ENCODE data around the gene PDZRN3. TPM values are rescaled to one million over a fixed set of nuclear protein-coding genes. Genes with fewer than 3 reads are reported as not detected.

PDZRN3 gene
- total RNA-seq, 2 experiments from 2014 or later, result not detected

DNA sequence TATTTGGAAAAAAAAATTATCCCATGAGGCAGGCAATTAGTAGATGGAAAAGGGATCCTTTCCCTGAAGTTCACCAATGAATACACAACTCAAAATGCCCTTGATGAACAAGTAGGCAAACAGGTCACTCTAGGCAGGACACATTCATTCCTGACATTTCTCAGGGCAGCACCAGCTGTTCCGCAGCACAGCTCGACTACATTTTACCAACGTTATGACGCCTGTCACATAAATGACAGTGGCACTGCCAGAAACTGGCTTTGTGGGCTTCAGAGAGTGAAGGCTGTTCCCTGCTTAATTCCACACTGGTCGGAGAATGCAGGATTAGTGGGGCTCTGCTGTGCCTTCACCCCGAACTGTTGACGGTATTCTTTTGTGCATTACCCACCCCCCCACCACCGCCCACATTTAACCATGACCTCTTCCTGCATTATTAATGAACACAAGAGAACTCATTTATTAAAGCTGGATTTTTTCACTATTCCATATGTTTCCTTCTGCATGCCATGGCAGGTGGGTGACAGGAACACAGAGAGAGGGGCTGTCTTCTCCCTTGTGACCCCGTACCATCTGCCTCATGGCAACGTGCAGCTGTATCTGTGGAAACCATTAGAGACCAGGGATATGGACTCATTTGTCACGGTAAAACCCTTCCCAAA lies 197.6 kb downstream of the PDZRN3 start:
- POLR2A ChIA-PET, result no interaction called here
- DNase-seq, result no peak
- no peak overlapping the region for H3K4me3 Mint-ChIP-seq
- no peaks in the 10 kb centered on the region for H3K9me3 Mint-ChIP-seq
- no peaks in the 10 kb centered on the region for H3K4me1 Mint-ChIP-seq
- CTCF ChIA-PET, result no interaction called here
- no peaks in the 10 kb centered on the region for H3K36me3 Mint-ChIP-seq (ENCODE audit: low read depth)
- no peaks in the 10 kb centered on the region for H3K27me3 Mint-ChIP-seq
- no peak overlapping the region for H3K27ac Mint-ChIP-seq

DNA sequence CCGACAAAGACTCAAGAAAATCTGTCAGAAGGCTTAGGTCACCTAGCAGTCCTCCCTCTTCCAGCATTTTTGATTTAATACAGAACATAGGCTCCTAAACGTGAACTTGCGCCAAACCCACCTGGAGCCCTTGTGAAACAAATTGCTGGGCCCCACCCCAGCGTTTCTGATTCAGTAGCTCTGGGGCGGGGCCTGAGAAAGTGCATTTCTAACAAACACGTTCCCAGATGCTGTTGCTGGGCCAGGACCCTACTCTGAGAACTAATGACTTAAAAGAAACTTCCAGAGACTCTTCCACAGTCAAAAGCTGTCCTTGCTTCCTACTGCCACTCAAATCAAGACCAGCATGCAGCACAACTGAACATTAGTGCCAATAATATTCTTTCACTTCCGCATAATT lies 198.1 kb downstream of the PDZRN3 start:
- ChIA-PET POLR2A (no interaction called here), CTCF (no interaction called here)
- H3K9me3 Mint-ChIP-seq, result no peaks in the 10 kb centered on the region
- H3K4me1 Mint-ChIP-seq, result no peaks in the 10 kb centered on the region
- no peak for DNase-seq
- H3K27ac Mint-ChIP-seq, result no peak overlapping the region
- H3K4me3 Mint-ChIP-seq, result no peak overlapping the region
- H3K36me3 Mint-ChIP-seq (ENCODE audit: low read depth), result no peaks in the 10 kb centered on the region
- no peaks in the 10 kb centered on the region for H3K27me3 Mint-ChIP-seq

DNA sequence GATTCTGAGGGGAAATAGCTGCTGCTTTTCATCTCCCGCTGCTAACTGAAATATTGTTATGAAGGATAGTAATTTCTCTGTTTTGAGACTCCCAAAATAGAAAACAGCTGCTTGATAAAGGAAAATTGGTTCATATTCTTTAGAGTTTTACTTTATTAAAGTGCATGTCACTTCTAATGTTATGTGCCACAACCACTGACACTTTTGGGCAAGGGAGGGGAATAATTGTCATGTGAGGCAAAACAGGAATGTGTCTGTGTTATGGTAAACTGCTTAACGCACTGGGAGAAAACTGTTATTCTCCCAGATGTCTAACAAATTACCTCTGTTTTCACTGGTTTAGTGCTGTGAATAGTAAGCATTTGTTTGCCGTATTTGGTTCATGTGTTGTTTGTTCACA lies 201.6 kb downstream of the PDZRN3 start:
- Mint-ChIP-seq H3K27me3 (no peaks in the 10 kb centered on the region), H3K4me1 (no peaks in the 10 kb centered on the region), H3K9me3 (no peaks in the 10 kb centered on the region), H3K27ac (no peak overlapping the region), H3K4me3 (no peak overlapping the region), H3K36me3 (ENCODE audit: low read depth) (no peaks in the 10 kb centered on the region)
- CTCF ChIA-PET, result no interaction called here
- POLR2A ChIA-PET, result no interaction called here
- no peak for DNase-seq

DNA sequence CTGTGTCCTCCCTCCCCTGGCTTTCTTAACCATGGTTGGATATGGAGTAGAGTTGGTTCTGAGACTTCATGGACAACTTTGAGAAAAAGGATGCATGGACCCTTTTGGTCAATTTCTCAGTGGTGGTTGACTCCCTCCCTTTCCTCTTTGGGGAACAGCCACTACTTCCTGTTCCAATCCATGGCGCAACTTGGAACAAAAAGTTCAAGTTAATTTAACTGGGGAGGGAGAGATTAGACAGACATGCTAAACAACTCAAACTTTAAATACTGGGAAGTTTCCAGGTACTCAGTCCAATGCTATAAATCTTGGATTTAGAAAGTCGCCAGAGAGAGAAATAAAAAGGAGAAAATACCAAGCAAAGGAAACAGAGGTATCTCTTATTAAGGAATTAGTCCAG lies 202.2 kb downstream of the PDZRN3 start:
- CTCF ChIA-PET, result no interaction called here
- H3K4me1 Mint-ChIP-seq, result no peaks in the 10 kb centered on the region
- H3K4me3 Mint-ChIP-seq, result no peak overlapping the region
- no peak overlapping the region for H3K27ac Mint-ChIP-seq
- no peaks in the 10 kb centered on the region for H3K9me3 Mint-ChIP-seq
- POLR2A ChIA-PET, result no interaction called here
- no peaks in the 10 kb centered on the region for H3K36me3 Mint-ChIP-seq (ENCODE audit: low read depth)
- DNase-seq, result no peak
- H3K27me3 Mint-ChIP-seq, result no peaks in the 10 kb centered on the region

DNA sequence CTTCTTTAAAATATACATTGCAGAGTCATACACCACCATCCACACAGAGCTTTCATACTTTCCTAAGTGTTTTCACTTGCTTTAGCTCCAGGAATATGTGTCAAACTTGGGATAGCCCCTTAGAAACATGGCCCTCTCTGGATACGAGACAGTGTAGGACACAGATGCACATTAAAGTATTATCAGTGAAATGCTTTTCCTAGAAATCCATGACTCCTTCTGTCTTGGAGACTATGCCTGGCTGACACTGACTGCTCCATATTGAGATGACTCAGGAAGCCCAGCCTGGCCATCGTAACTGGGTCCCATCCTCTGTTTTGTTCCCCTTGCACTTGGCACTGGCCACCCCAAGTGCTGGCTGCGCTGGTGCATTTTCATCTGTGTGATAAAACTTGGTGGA lies 204.8 kb downstream of the PDZRN3 start:
- H3K27me3 Mint-ChIP-seq, result peaks cover 2% of the 10 kb centered on the region
- no peak overlapping the region for H3K4me3 Mint-ChIP-seq
- H3K4me1 Mint-ChIP-seq, result no peaks in the 10 kb centered on the region
- DNase-seq, result no peak
- H3K9me3 Mint-ChIP-seq, result no peaks in the 10 kb centered on the region
- no peaks in the 10 kb centered on the region for H3K36me3 Mint-ChIP-seq (ENCODE audit: low read depth)
- no peak overlapping the region for H3K27ac Mint-ChIP-seq
- ChIA-PET POLR2A (no interaction called here), CTCF (no interaction called here)

DNA sequence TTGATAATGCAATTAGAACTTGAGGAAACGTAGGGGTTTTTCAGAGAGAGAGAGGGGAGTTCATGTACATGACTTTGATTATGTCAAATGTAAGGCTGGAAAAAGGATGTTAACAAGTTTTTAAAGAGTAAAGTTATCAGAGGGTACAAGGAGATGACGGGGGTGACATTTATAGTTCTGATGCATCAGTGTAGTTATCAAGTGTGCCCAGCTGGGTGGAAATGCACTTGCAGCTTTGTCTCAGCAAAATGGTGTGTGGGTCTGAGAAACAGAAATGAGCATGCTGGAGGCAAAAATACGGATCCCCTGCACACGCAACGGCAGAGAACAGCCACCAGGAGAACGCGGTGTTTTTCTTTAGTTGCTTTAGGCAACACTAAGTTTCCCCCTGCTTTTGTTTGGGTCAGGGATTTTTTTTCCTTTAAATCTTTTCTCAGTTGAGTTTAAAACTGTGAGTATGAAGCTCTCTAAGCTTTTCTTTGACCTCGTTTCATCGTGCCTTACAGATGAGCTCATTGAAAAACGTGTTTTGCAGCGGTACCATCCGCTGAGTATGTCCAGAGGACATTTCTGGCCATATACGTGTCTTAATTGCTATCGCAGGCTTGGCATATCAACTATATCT lies 205.4 kb downstream of the PDZRN3 start:
- ChIA-PET CTCF (no interaction called here), POLR2A (no interaction called here)
- no peaks in the 10 kb centered on the region for H3K4me1 Mint-ChIP-seq
- H3K27ac Mint-ChIP-seq, result no peak overlapping the region
- peaks cover 2% of the 10 kb centered on the region for H3K27me3 Mint-ChIP-seq
- no peaks in the 10 kb centered on the region for H3K36me3 Mint-ChIP-seq (ENCODE audit: low read depth)
- no peak for DNase-seq
- no peaks in the 10 kb centered on the region for H3K9me3 Mint-ChIP-seq
- no peak overlapping the region for H3K4me3 Mint-ChIP-seq

DNA sequence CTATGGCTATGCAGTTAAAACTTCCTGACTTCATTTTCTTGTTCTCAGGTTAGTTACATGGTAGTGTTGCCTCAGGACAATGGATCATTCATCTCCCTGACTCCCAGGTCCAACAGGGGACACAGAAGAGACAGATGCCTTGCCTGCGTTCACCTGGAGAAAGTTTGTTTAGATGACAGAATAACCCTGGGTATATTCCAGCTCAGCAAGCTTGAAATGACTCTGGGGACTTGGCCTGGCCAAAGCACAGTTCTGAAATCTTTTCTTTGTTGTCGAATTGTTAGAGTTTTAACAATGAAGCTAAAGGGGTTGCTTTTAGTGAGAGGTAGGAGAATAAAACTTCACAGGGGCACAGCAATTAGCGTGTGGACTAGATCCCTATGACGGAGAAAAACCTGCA lies 206.1 kb downstream of the PDZRN3 start:
- Mint-ChIP-seq H3K4me1 (no peaks in the 10 kb centered on the region), H3K27ac (no peak overlapping the region), H3K4me3 (no peak overlapping the region), H3K27me3 (peaks cover 2% of the 10 kb centered on the region), H3K9me3 (no peaks in the 10 kb centered on the region), H3K36me3 (ENCODE audit: low read depth) (no peaks in the 10 kb centered on the region)
- DNase-seq, result no peak
- ChIA-PET CTCF (interaction anchor here (0.7 kb wide), 1 partner anchor 11 kb away, joined by 3 read pairs; no protein-coding TSS in a partner anchor), POLR2A (no interaction called here)

DNA sequence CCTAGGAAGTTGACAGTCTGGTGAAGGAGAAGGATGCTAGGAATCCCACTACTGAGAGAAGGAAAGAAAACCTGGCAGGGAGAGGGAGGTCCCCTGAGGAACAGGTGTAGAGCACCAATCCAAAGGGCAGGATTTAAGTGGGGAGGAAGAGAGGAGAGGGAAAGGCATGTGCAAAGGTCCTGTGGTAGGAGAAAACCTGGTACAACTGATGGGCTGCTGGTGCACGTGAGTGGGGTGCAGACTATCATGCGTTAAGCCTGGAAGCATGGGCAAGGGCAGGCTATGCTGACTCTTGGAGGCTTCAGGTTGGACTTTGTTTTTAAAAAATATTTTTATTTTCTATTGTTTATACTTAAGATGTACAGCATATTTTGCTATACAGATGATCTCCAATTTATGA lies 209.6 kb downstream of the PDZRN3 start:
- DNase-seq, result no peak
- ChIA-PET POLR2A (no interaction called here), CTCF (no interaction called here)
- H3K4me1 Mint-ChIP-seq, result no peaks in the 10 kb centered on the region
- H3K27me3 Mint-ChIP-seq, result peaks cover 2% of the 10 kb centered on the region
- H3K27ac Mint-ChIP-seq, result no peak overlapping the region
- H3K4me3 Mint-ChIP-seq, result no peak overlapping the region
- H3K9me3 Mint-ChIP-seq, result no peaks in the 10 kb centered on the region
- H3K36me3 Mint-ChIP-seq (ENCODE audit: low read depth), result no peaks in the 10 kb centered on the region

DNA sequence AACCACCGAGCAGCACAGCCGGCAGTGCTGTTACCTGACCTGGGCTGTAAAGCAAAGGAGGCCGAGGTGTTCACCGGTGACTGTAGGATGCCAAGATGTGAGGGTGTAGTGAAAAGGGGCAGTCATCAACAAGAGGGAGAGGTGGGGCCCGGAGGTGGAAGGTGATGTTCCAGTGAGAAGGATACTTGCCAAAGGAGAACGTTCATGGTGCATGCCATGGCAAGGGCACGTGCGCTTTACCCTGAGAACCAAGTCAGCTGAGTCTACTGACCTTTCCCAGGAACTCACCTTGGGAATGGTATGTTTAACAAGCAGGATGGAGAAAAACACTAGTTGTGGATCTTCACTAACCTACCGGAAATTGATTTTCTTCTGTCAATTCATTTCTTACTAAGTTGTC lies 211.1 kb downstream of the PDZRN3 start:
- no peak for DNase-seq

DNA sequence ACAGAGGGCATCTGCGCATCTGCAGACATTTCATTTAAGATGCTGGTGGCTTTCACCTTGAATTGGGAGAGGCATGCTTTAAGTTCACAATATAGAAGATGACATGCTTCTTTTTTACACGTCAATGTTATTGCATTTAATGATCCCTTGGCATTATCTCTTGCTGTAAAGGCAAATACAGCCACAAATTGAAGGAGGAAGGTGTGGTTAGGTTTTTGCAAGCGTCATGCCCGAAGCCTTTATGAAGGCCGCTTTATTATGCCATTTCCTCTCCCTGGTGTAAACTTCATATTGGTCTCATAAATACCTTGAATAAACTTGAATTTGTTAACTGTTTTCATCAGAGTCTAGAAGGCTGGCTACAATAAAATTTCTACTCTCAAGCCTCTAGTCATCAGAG lies 212.7 kb downstream of the PDZRN3 start:
- Mint-ChIP-seq H3K4me1 (no peaks in the 10 kb centered on the region), H3K4me3 (no peak overlapping the region), H3K36me3 (ENCODE audit: low read depth) (no peaks in the 10 kb centered on the region), H3K9me3 (no peaks in the 10 kb centered on the region), H3K27ac (no peak overlapping the region), H3K27me3 (no peaks in the 10 kb centered on the region)
- DNase-seq, result no peak
- ChIA-PET CTCF (no interaction called here), POLR2A (no interaction called here)

More for the DNA sequence above, 211.1 kb downstream of the PDZRN3 start:
- Mint-ChIP-seq H3K36me3 (ENCODE audit: low read depth) (no peaks in the 10 kb centered on the region), H3K4me3 (no peak overlapping the region), H3K27me3 (peaks cover 2% of the 10 kb centered on the region), H3K27ac (no peak overlapping the region), H3K9me3 (no peaks in the 10 kb centered on the region), H3K4me1 (no peaks in the 10 kb centered on the region)
- ChIA-PET POLR2A (no interaction called here), CTCF (no interaction called here)

DNA sequence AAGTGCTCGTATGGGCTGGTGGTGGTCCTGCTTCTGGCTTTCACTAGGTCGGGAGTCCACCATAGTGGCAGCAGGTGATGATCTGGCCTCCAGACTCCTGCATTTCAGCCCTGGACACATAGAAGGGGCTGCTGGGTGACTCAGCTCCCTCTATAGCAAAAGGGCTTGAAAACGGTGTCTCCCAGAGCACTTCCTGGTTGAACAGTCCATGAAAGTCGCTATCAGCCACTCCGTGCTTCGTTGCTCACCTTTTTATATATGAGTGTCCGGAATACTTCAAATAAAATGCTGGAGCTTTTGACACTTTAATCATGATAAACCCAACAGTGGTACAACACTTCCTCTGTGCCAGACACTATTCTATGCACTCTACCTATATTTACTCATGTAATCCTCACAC lies 213.2 kb downstream of the PDZRN3 start:
- Mint-ChIP-seq H3K4me3 (no peak overlapping the region), H3K4me1 (no peaks in the 10 kb centered on the region), H3K9me3 (no peaks in the 10 kb centered on the region), H3K27ac (no peak overlapping the region), H3K36me3 (ENCODE audit: low read depth) (no peaks in the 10 kb centered on the region), H3K27me3 (no peaks in the 10 kb centered on the region)
- ChIA-PET POLR2A (no interaction called here), CTCF (interaction anchor here (0.6 kb wide), 1 partner anchor 1600 kb away, joined by 3 read pairs; no protein-coding TSS in a partner anchor)
- no peak for DNase-seq

DNA sequence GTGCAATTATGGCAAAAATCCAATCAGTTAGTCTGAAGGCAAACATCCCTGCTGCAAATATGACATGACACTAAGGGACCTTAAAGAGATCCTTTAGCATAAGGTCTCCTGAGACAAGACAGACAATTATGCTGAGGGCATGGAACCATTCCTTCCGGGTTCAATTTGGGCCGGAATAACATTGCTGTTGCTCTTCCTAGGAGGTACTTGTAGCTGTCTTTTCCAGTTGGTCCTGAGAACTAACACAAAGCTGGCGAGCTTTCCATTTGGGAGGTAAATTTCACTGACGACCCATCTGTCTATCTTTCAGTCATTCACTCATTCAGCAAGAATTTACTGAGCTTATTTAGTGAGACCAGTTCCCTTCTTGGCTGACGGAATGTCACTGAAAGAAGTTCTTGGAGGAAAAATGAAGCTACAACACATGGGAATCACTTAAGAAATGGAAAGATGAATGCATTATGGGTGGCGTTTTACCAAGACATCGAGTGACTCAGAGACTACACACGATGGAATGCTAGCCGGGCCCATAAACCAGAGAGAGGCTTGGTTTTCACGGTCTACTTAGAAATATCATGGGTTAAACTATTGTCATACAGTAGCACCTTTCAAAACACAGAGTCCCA lies 215.5 kb downstream of the PDZRN3 start:
- DNase-seq, result no peak
- ChIA-PET CTCF (no interaction called here), POLR2A (no interaction called here)
- no peaks in the 10 kb centered on the region for H3K9me3 Mint-ChIP-seq
- H3K4me1 Mint-ChIP-seq, result no peaks in the 10 kb centered on the region
- H3K27me3 Mint-ChIP-seq, result no peaks in the 10 kb centered on the region
- no peak overlapping the region for H3K27ac Mint-ChIP-seq
- no peaks in the 10 kb centered on the region for H3K36me3 Mint-ChIP-seq (ENCODE audit: low read depth)
- no peak overlapping the region for H3K4me3 Mint-ChIP-seq

DNA sequence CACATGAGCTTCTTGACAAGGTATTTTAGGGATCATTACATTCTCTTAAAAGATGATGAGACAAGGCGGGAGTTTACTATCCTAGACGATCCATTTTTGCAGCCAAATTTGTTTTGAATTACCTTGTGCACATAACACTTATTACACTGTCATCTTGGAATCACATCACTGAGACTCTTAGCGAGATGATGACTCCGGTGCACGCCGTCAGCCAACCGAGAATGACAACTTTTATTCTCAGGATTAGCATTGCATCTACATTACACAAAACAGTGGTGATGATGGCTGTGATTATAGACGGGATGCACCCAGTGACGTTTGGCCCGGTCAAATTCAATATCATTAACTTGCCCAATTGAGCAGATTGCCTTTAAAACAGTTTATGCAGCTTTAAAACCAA lies 216.1 kb downstream of the PDZRN3 start:
- H3K36me3 Mint-ChIP-seq (ENCODE audit: low read depth), result no peaks in the 10 kb centered on the region
- H3K4me1 Mint-ChIP-seq, result no peaks in the 10 kb centered on the region
- no peaks in the 10 kb centered on the region for H3K9me3 Mint-ChIP-seq
- no peak overlapping the region for H3K27ac Mint-ChIP-seq
- H3K4me3 Mint-ChIP-seq, result no peak overlapping the region
- ChIA-PET POLR2A (no interaction called here), CTCF (no interaction called here)
- H3K27me3 Mint-ChIP-seq, result no peaks in the 10 kb centered on the region
- DNase-seq, result no peak

DNA sequence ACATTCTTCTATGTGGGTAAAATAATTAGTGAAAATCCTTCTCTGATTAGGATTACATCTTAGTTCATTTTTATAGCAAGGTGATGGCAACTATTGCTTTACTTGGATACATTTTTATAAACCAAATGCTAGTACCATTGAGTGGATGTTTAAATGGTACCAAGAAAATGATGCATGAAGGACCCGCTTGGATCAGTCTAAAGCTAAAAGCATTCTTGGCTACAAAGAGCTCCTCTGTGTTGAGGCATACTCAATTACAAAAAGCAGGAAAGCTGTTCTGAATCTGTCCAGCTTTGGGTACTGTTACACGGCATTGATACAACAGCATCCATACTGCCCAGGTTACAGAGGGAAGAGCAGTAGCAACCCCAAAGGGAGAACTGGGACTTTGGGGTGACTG lies 217.2 kb downstream of the PDZRN3 start:
- no peaks in the 10 kb centered on the region for H3K36me3 Mint-ChIP-seq (ENCODE audit: low read depth)
- no peaks in the 10 kb centered on the region for H3K9me3 Mint-ChIP-seq
- no peaks in the 10 kb centered on the region for H3K27me3 Mint-ChIP-seq
- POLR2A ChIA-PET, result interaction anchor here (0.5 kb wide), 1 partner anchor 71 kb away, joined by 4 read pairs; no protein-coding TSS in a partner anchor
- H3K27ac Mint-ChIP-seq, result no peak overlapping the region
- CTCF ChIA-PET, result no interaction called here
- no peak for DNase-seq
- no peaks in the 10 kb centered on the region for H3K4me1 Mint-ChIP-seq
- no peak overlapping the region for H3K4me3 Mint-ChIP-seq
